Activated CD8-positive, alpha-beta T cell treated with anti-CD3 and anti-CD28 coated beads for 36 hours (primary cell): ENCODE results near the gene TUBB4A. TPM values are rescaled to one million over a fixed set of nuclear protein-coding genes. Genes with fewer than 3 reads are reported as not detected.
"Not testable (repeated sequence)": the region's sequence is repeated elsewhere in the genome, so short reads cannot be mapped to it uniquely, and the experiment has no call there.

Source experiments
- ATAC-seq: fragments of 200-7000 bp; cut with Tn5 transposase; one replicate; pipeline ENCODE4 v1.10.0; 2021; ENCODE audit warnings: mild to moderate bottlenecking, moderate library complexity
- CTCF ChIA-PET: fragments of 350-600 bp; sonication (Branson Sonifier 250); formaldehyde crosslinking; loops from one replicate; lab custom pipeline; 2021; ENCODE audit warnings: antibody characterized with exemption; lab: Charles Lee
- POLR2A ChIA-PET: fragments of 350-600 bp; sonication (Branson Sonifier 250); formaldehyde crosslinking; loops from one replicate; lab custom pipeline; 2021; ENCODE audit warnings: antibody characterized with exemption; lab: Charles Lee
- DNase-seq: peaks from one replicate; pipeline ENCODE4 v3.0.0-alpha.2; 2020
- H3K27ac Mint-ChIP-seq: one replicate; pipeline ENCODE4 v1.8.0; 2021; ENCODE audit warnings: mild to moderate bottlenecking, mixed read lengths
- H3K27me3 Mint-ChIP-seq: one replicate; pipeline ENCODE4 v1.8.0; 2021; ENCODE audit warnings: mixed read lengths
- H3K36me3 Mint-ChIP-seq: one replicate; pipeline ENCODE4 v1.8.0; 2021; ENCODE audit warnings: low read depth, mixed read lengths
- H3K4me1 Mint-ChIP-seq: one replicate; pipeline ENCODE4 v1.8.0; 2021; ENCODE audit warnings: low read depth, mixed read lengths
- H3K4me3 Mint-ChIP-seq: one replicate; pipeline ENCODE4 v1.8.0; 2021; ENCODE audit warnings: mild to moderate bottlenecking, moderate library complexity, mixed read lengths
- H3K9me3 Mint-ChIP-seq: one replicate; pipeline ENCODE4 v1.8.0; 2021; ENCODE audit warnings: mixed read lengths
- CTCF ChIP-seq: fragments of 200-600 bp; IDR thresholded peaks from one replicate; pipeline ENCODE4 v1.8.0; 2022; ENCODE audit warnings: antibody characterized with exemption, mild to moderate bottlenecking
- intact Hi-C: fragments of 100-400 bp; cut with micrococcal nuclease; formaldehyde crosslinking; loops from one replicate; pipeline ENCODE4 v1.10.0; 2022
- total RNA-seq, 2 experiments: library from RNA; stranded (reverse); gene quantifications; one replicate each; pipeline ENCODE4 v1.2.3, GENCODE V29; 2021

TUBB4A gene
- total RNA-seq, 2 experiments from 2014 or later = 9.6 to 10.6 TPM

- ChIA-PET POLR2A (no interaction called here), CTCF (no interaction called here)
- Mint-ChIP-seq H3K27me3 (no peaks in the 10 kb centered on the region), H3K27ac (no peak overlapping the region), H3K9me3 (no peaks in the 10 kb centered on the region), H3K36me3 (no peaks in the 10 kb centered on the region), H3K4me1 (peaks cover 25% of the 10 kb centered on the region), H3K4me3 (no peak overlapping the region)
- intact Hi-C loops = loop anchor here (10.0 kb wide), 1 partner anchor 221 kb away; the partner anchor contains the start of genes GPR108 and TRIP10
- no peak for TF ChIP-seq CTCF
- no peak for ATAC-seq
- DNase-seq = no peak
Measured at GRCh38 chr19:6514089-6514488, 12.0 kb upstream of the TUBB4A start.

GRCh38 chr19:6510618-6511017, 8.5 kb upstream of the TUBB4A start:
- Mint-ChIP-seq H3K4me3 (no peak overlapping the region), H3K36me3 (no peaks in the 10 kb centered on the region), H3K9me3 (no peaks in the 10 kb centered on the region), H3K27ac (no peak overlapping the region), H3K27me3 (no peaks in the 10 kb centered on the region), H3K4me1 (peaks cover 3% of the 10 kb centered on the region)
- ATAC-seq (no peak), DNase-seq (no peak)
- intact Hi-C loops = loop anchor here (10.0 kb wide), 1 partner anchor 224 kb away; the partner anchor contains the start of genes GPR108 and TRIP10
- no peak for TF ChIP-seq CTCF
- CTCF ChIA-PET = interaction anchor here (0.6 kb wide), 1 partner anchor 127 kb away, joined by 4 read pairs; no protein-coding TSS in a partner anchor
- POLR2A ChIA-PET = no interaction called here

- ChIA-PET CTCF (no interaction called here), POLR2A (no interaction called here)
- Mint-ChIP-seq H3K27ac (no peak overlapping the region), H3K27me3 (no peaks in the 10 kb centered on the region), H3K36me3 (no peaks in the 10 kb centered on the region), H3K4me1 (peaks cover 9% of the 10 kb centered on the region), H3K4me3 (no peak overlapping the region), H3K9me3 (no peaks in the 10 kb centered on the region)
- TF ChIP-seq CTCF = no peak
- ATAC-seq = no peak
- intact Hi-C loops = no loop called here
- no peak for DNase-seq
Measured at GRCh38 chr19:6509118-6509971, 7.2 kb upstream of the TUBB4A start.

GRCh38 chr19:6508028-6508771, 6.1 kb upstream of the TUBB4A start:
- H3K4me3 Mint-ChIP-seq, H3K9me3 Mint-ChIP-seq, DNase-seq, CTCF ChIA-PET, H3K27me3 Mint-ChIP-seq, ATAC-seq, H3K36me3 Mint-ChIP-seq, H3K27ac Mint-ChIP-seq, intact Hi-C loops, H3K4me1 Mint-ChIP-seq: not testable (repeated sequence)
- POLR2A ChIA-PET = interaction anchor here (0.7 to 1.6 kb wide), 2 partner anchors 26 to 144 kb away, joined by 3 to 4 read pairs; partner anchors contain the start of gene DENND1C

GRCh38 chr19:6503407-6504201, 1.5 kb upstream of the TUBB4A start:
- no peak overlapping the region for H3K27ac Mint-ChIP-seq
- no peaks in the 10 kb centered on the region for H3K9me3 Mint-ChIP-seq
- no peak for TF ChIP-seq CTCF
- ChIA-PET CTCF (interaction anchor here (1.3 to 2.4 kb wide), 7 partner anchors 13 to 67 kb away, joined by 3 to 8 read pairs (median 4); partner anchors contain the start of gene DENND1C), POLR2A (interaction anchor here (0.7 to 1.6 kb wide), 3 partner anchors 22 to 111 kb away, joined by 4 to 8 read pairs (median 4); partner anchors contain the start of gene DENND1C)
- peaks cover 3% of the 10 kb centered on the region for H3K27me3 Mint-ChIP-seq
- intact Hi-C loops = no loop called here
- H3K4me1 Mint-ChIP-seq = peaks cover 14% of the 10 kb centered on the region
- ATAC-seq (no peak), DNase-seq (no peak)
- no peaks in the 10 kb centered on the region for H3K36me3 Mint-ChIP-seq
- no peak overlapping the region for H3K4me3 Mint-ChIP-seq
